Measurements from ENCODE around the gene DUSP7.
A peak's percentile ranks its signal among the peaks of the same experiment; 100 is the strongest.

Gene DUSP7

GRCh38 chr3:52062505-52062904 lies 6.1 kb upstream of the DUSP7 start:
- Histone ChIP-seq H3K4me1 (ENCODE audit: control insufficient read depth in 1 of 2, insufficient read depth in 2 of 2, low read length in 2 of 2) (peaks cover 0 to 5% of the 10 kb centered on the region in 2 donors), H3K27ac (ENCODE audit: low read length) (no peak overlapping the region), H3K4me3 (ENCODE audit: low read depth in 1 of 2, low read length in 2 of 2) (no peak overlapping the region), H3K36me3 (ENCODE audit: control insufficient read depth in 1 of 2, insufficient read depth in 2 of 2, low read length in 2 of 2) (no peaks in the 10 kb centered on the region), H3K27me3 (ENCODE audit: low read depth, low read length) (no peaks in the 10 kb centered on the region), H3K9me3 (ENCODE audit: control insufficient read depth in 1 of 2, low read length in 2 of 2) (no peaks in the 10 kb centered on the region)

GRCh38 chr3:52061121-52061910 lies 4.9 kb upstream of the DUSP7 start:
- Histone ChIP-seq H3K27me3 (ENCODE audit: low read depth, low read length) (no peaks in the 10 kb centered on the region), H3K9me3 (ENCODE audit: control insufficient read depth in 1 of 2, low read length in 2 of 2) (no peaks in the 10 kb centered on the region), H3K36me3 (ENCODE audit: control insufficient read depth in 1 of 2, insufficient read depth in 2 of 2, low read length in 2 of 2) (no peaks in the 10 kb centered on the region), H3K4me3 (ENCODE audit: low read depth in 1 of 2, low read length in 2 of 2) (no peak overlapping the region), H3K4me1 (ENCODE audit: control insufficient read depth in 1 of 2, insufficient read depth in 2 of 2, low read length in 2 of 2) (peaks cover 0 to 5% of the 10 kb centered on the region in 2 donors), H3K27ac (ENCODE audit: low read length) (no peak overlapping the region)

GRCh38 chr3:52059781-52060180 lies 3.4 kb upstream of the DUSP7 start:
- H3K27me3 ChIP-seq (ENCODE audit: low read depth, low read length): no peaks in the 10 kb centered on the region
- no peak overlapping the region for H3K4me3 ChIP-seq (ENCODE audit: low read depth in 1 of 2, low read length in 2 of 2)
- H3K9me3 ChIP-seq (ENCODE audit: control insufficient read depth in 1 of 2, low read length in 2 of 2): no peaks in the 10 kb centered on the region
- no peak overlapping the region for H3K27ac ChIP-seq (ENCODE audit: low read length)
- no peaks in the 10 kb centered on the region for H3K36me3 ChIP-seq (ENCODE audit: control insufficient read depth in 1 of 2, insufficient read depth in 2 of 2, low read length in 2 of 2)
- peaks cover 0 to 14% of the 10 kb centered on the region in 2 donors for H3K4me1 ChIP-seq (ENCODE audit: control insufficient read depth in 1 of 2, insufficient read depth in 2 of 2, low read length in 2 of 2)

- peaks cover 17 to 32% of the 10 kb centered on the region in 2 donors for H3K4me1 ChIP-seq (ENCODE audit: control insufficient read depth in 1 of 2, insufficient read depth in 2 of 2, low read length in 2 of 2)
- H3K36me3 ChIP-seq (ENCODE audit: control insufficient read depth in 1 of 2, insufficient read depth in 2 of 2, low read length in 2 of 2): peaks cover 5 to 9% of the 10 kb centered on the region in 2 donors
- H3K9me3 ChIP-seq (ENCODE audit: control insufficient read depth in 1 of 2, low read length in 2 of 2): no peaks in the 10 kb centered on the region
- no peaks in the 10 kb centered on the region for H3K27me3 ChIP-seq (ENCODE audit: low read depth, low read length)
- H3K27ac ChIP-seq (ENCODE audit: low read length): no peak overlapping the region
- H3K4me3 ChIP-seq (ENCODE audit: low read depth in 1 of 2, low read length in 2 of 2): peak overlapping the region; percentile 56 to 70
Observed at GRCh38 chr3:52057812-52058495, 1.6 kb upstream of the DUSP7 start.

- peak overlapping the region; percentile 69 to 70 for H3K4me3 ChIP-seq (ENCODE audit: low read depth in 1 of 2, low read length in 2 of 2)
- peak overlapping the region; percentile 83 for H3K27ac ChIP-seq (ENCODE audit: low read length)
- H3K36me3 ChIP-seq (ENCODE audit: control insufficient read depth in 1 of 2, insufficient read depth in 2 of 2, low read length in 2 of 2): peaks cover 7 to 9% of the 10 kb centered on the region in 2 donors
- H3K4me1 ChIP-seq (ENCODE audit: control insufficient read depth in 1 of 2, insufficient read depth in 2 of 2, low read length in 2 of 2): peaks cover 21 to 40% of the 10 kb centered on the region in 2 donors
- H3K27me3 ChIP-seq (ENCODE audit: low read depth, low read length): no peaks in the 10 kb centered on the region
- H3K9me3 ChIP-seq (ENCODE audit: control insufficient read depth in 1 of 2, low read length in 2 of 2): no peaks in the 10 kb centered on the region
Observed at GRCh38 chr3:52056968-52057811, 819 bp upstream of the DUSP7 start.

- H3K27ac ChIP-seq (ENCODE audit: low read length): peak overlapping the region; percentile 63
- H3K27me3 ChIP-seq (ENCODE audit: low read depth, low read length): no peaks in the 10 kb centered on the region
- peaks cover 26 to 48% of the 10 kb centered on the region in 2 donors for H3K4me1 ChIP-seq (ENCODE audit: control insufficient read depth in 1 of 2, insufficient read depth in 2 of 2, low read length in 2 of 2)
- H3K9me3 ChIP-seq (ENCODE audit: control insufficient read depth in 1 of 2, low read length in 2 of 2): no peaks in the 10 kb centered on the region
- peak overlapping the region; percentile 75 to 90 for H3K4me3 ChIP-seq (ENCODE audit: low read depth in 1 of 2, low read length in 2 of 2)
- H3K36me3 ChIP-seq (ENCODE audit: control insufficient read depth in 1 of 2, insufficient read depth in 2 of 2, low read length in 2 of 2): peaks cover 16 to 21% of the 10 kb centered on the region in 2 donors
Observed at GRCh38 chr3:52055537-52056351, 627 bp downstream of the DUSP7 start.

GRCh38 chr3:52054661-52055511 lies 1.5 kb downstream of the DUSP7 start:
- H3K27ac ChIP-seq (ENCODE audit: low read length): peak overlapping the region; percentile 63
- H3K27me3 ChIP-seq (ENCODE audit: low read depth, low read length): no peaks in the 10 kb centered on the region
- H3K9me3 ChIP-seq (ENCODE audit: control insufficient read depth in 1 of 2, low read length in 2 of 2): no peaks in the 10 kb centered on the region
- H3K36me3 ChIP-seq (ENCODE audit: control insufficient read depth in 1 of 2, insufficient read depth in 2 of 2, low read length in 2 of 2): peaks cover 19 to 29% of the 10 kb centered on the region in 2 donors
- H3K4me1 ChIP-seq (ENCODE audit: control insufficient read depth in 1 of 2, insufficient read depth in 2 of 2, low read length in 2 of 2): peaks cover 26 to 48% of the 10 kb centered on the region in 2 donors
- H3K4me3 ChIP-seq (ENCODE audit: low read depth in 1 of 2, low read length in 2 of 2): peak overlapping the region; percentile 75 to 90

- Histone ChIP-seq H3K9me3 (ENCODE audit: control insufficient read depth in 1 of 2, low read length in 2 of 2) (no peaks in the 10 kb centered on the region), H3K4me1 (ENCODE audit: control insufficient read depth in 1 of 2, insufficient read depth in 2 of 2, low read length in 2 of 2) (peaks cover 26 to 48% of the 10 kb centered on the region in 2 donors), H3K4me3 (ENCODE audit: low read depth in 1 of 2, low read length in 2 of 2) (peak overlapping the region; percentile 75 to 90), H3K27me3 (ENCODE audit: low read depth, low read length) (no peaks in the 10 kb centered on the region), H3K27ac (ENCODE audit: low read length) (peak overlapping the region; percentile 90), H3K36me3 (ENCODE audit: control insufficient read depth in 1 of 2, insufficient read depth in 2 of 2, low read length in 2 of 2) (peaks cover 19 to 38% of the 10 kb centered on the region in 2 donors)
Observed at GRCh38 chr3:52053307-52054304, 2.8 kb downstream of the DUSP7 start.

GRCh38 chr3:52052831-52053306 lies 3.5 kb downstream of the DUSP7 start:
- H3K4me1 ChIP-seq (ENCODE audit: control insufficient read depth in 1 of 2, insufficient read depth in 2 of 2, low read length in 2 of 2): peaks cover 26 to 47% of the 10 kb centered on the region in 2 donors
- H3K9me3 ChIP-seq (ENCODE audit: control insufficient read depth in 1 of 2, low read length in 2 of 2): no peaks in the 10 kb centered on the region
- peak overlapping the region; percentile 90 for H3K27ac ChIP-seq (ENCODE audit: low read length)
- no peaks in the 10 kb centered on the region for H3K27me3 ChIP-seq (ENCODE audit: low read depth, low read length)
- H3K36me3 ChIP-seq (ENCODE audit: control insufficient read depth in 1 of 2, insufficient read depth in 2 of 2, low read length in 2 of 2): peaks cover 19 to 38% of the 10 kb centered on the region in 2 donors
- H3K4me3 ChIP-seq (ENCODE audit: low read depth in 1 of 2, low read length in 2 of 2): peak overlapping the region; percentile 75 to 90
